HepG2 (cell line): ENCODE results near the gene STYX. TPM values are rescaled to one million over a fixed set of nuclear protein-coding genes. Genes with fewer than 3 reads are reported as not detected.

Source experiments
- AGO2 ChIP-seq: fragments of 200-400 bp; formaldehyde crosslinking; optimal IDR thresholded peaks from 2 replicates; pipeline ENCODE3; 2017; ENCODE audit warnings: mild to moderate bottlenecking, low read depth, low read length, moderate library complexity
- ARNT2 ChIP-seq: sonication (generic); formaldehyde crosslinking; IDR thresholded peaks from 2 replicates; pipeline ENCODE4 v1.8.0; 2022; ENCODE audit warnings: mild to moderate bottlenecking, low read depth, missing genetic modification reagents, moderate library complexity
- ATF1 ChIP-seq: IDR thresholded peaks from 2 replicates; pipeline ENCODE4 v1.6.1; 2016; ENCODE audit warnings: mild to moderate bottlenecking, control low read depth
- DMAP1 ChIP-seq: IDR thresholded peaks from 2 replicates; pipeline ENCODE4 v1.6.1; 2016
- FOXA3 ChIP-seq: IDR thresholded peaks from 2 replicates; pipeline ENCODE4 v1.6.1; 2016; ENCODE audit warnings: missing genetic modification reagents, missing compliant biosample characterization
- HNRNPLL ChIP-seq: fragments of 200-400 bp; formaldehyde crosslinking; IDR thresholded peaks from 2 replicates; pipeline ENCODE4 v1.6.1; 2017; ENCODE audit warnings: mild to moderate bottlenecking, low read depth, low read length; ENCODE audit not compliant: poor library complexity, severe bottlenecking
- KAT8 ChIP-seq: IDR thresholded peaks from 2 replicates; pipeline ENCODE4 v1.6.1; 2016; ENCODE audit warnings: missing genetic modification reagents, missing compliant biosample characterization
- MAZ ChIP-seq, 2 experiments: sonication (generic) in 1 of 2; formaldehyde crosslinking in 1 of 2; IDR thresholded peaks; 2 replicates each; pipeline versions ENCODE4 v1.5.0 to v1.6.1; 2012 to 2020; ENCODE audit warnings: low read depth in 2 of 2, mild to moderate bottlenecking in 2 of 2, borderline replicate concordance in 1 of 2, improper control_type of control experiment in 1 of 2, low read length in 1 of 2, missing genetic modification reagents in 1 of 2, moderate library complexity in 1 of 2
- MED1 ChIP-seq: sonication (generic); formaldehyde crosslinking; IDR thresholded peaks from 2 replicates; pipeline ENCODE4 v1.4.0; 2020; ENCODE audit warnings: missing genetic modification reagents
- NFKB2 ChIP-seq: sonication (generic); formaldehyde crosslinking; IDR thresholded peaks from 2 replicates; pipeline ENCODE4 v1.4.0; 2020; ENCODE audit warnings: missing genetic modification reagents, borderline replicate concordance
- PAXIP1 ChIP-seq: sonication (generic); formaldehyde crosslinking; conservative IDR thresholded peaks from 2 replicates; pipeline ENCODE4 v1.4.0; 2020; ENCODE audit warnings: mild to moderate bottlenecking, missing genetic modification reagents, moderate library complexity
- RBFOX2 ChIP-seq: fragments of 200-400 bp; formaldehyde crosslinking; IDR thresholded peaks from 2 replicates; pipeline ENCODE4 v1.6.1; 2017; ENCODE audit warnings: low read depth, mild to moderate bottlenecking, low read length
- RXRA ChIP-seq: sonication (generic); formaldehyde crosslinking; IDR thresholded peaks from 2 replicates; pipeline ENCODE4 v1.5.1; 2020; ENCODE audit warnings: missing genetic modification reagents
- TAF1 ChIP-seq: sonication (generic); formaldehyde crosslinking; IDR thresholded peaks from 2 replicates; pipeline ENCODE4 v1.4.0; 2020; ENCODE audit warnings: missing genetic modification reagents
- TBX2 ChIP-seq: sonication (generic); formaldehyde crosslinking; IDR thresholded peaks from 2 replicates; pipeline ENCODE4 v1.5.0; 2020; ENCODE audit warnings: missing genetic modification reagents, mild to moderate bottlenecking, borderline replicate concordance
- ZBTB7B ChIP-seq: sonication (generic); formaldehyde crosslinking; IDR thresholded peaks from 2 replicates; pipeline ENCODE4 v1.4.0; 2020; ENCODE audit warnings: missing genetic modification reagents
- ZNF274 ChIP-seq: sonication (generic); formaldehyde crosslinking; IDR thresholded peaks from 2 replicates; pipeline ENCODE4 v1.5.1; 2020; ENCODE audit warnings: mild to moderate bottlenecking, missing genetic modification reagents
- ZNF34 ChIP-seq: sonication (generic); formaldehyde crosslinking; IDR thresholded peaks from 2 replicates; pipeline ENCODE4 v1.4.0; 2020; ENCODE audit warnings: mild to moderate bottlenecking, missing genetic modification reagents, borderline replicate concordance
- ZNF576 ChIP-seq: sonication (generic); formaldehyde crosslinking; IDR thresholded peaks from 2 replicates; pipeline ENCODE4 v1.4.0; 2020; ENCODE audit warnings: mild to moderate bottlenecking, missing genetic modification reagents
- ZNF639 ChIP-seq: conservative IDR thresholded peaks from 2 replicates; pipeline ENCODE4 v1.6.1; 2018; ENCODE audit warnings: missing genetic modification reagents
- ZZZ3 ChIP-seq: sonication (generic); formaldehyde crosslinking; IDR thresholded peaks from 2 replicates; pipeline ENCODE4 v1.4.0; 2020; ENCODE audit warnings: missing genetic modification reagents, mild to moderate bottlenecking, borderline replicate concordance
- polyA plus RNA-seq, 8 experiments: library from polyadenylated mRNA; depleted of rRNA in 3 of 8; stranded (reverse) in 7 of 8; unstranded in 1 of 8; fragments of >200 nt; fragmentation: Illumina TruSeq in 4 of 8; extraction: Trizol in 4 of 8; gene quantifications; 2 replicates each; pipeline versions ENCODE4 v1.2.1 to v1.2.3, GENCODE V29; 2011 to 2016; ENCODE audit warnings: low read depth in 4 of 8, missing spikeins in 1 of 8, mixed read lengths in 1 of 8; ENCODE audit not compliant: insufficient read depth in 1 of 8
- total RNA-seq, 5 experiments: library from RNA; depleted of rRNA; stranded (reverse); fragments of >200 nt; fragmentation: Illumina TruSeq; extraction: Trizol; gene quantifications; 2 replicates each; pipeline ENCODE4 v1.2.3, GENCODE V29; 2016; ENCODE audit warnings: low read depth in 1 of 5
- TF ChIP-seq, protein P1 (sequence below): sonication (generic); formaldehyde crosslinking; IDR thresholded peaks from 2 replicates; pipeline ENCODE4 v1.4.0; 2020; ENCODE audit warnings: missing genetic modification reagents

The STYX gene
- total and polyA plus RNA-seq, 2 of the 13 experiments (the other 11 are each of a cell fraction or from before 2014, with no cell fraction given), result 6.6 to 10.9 TPM

DNA sequence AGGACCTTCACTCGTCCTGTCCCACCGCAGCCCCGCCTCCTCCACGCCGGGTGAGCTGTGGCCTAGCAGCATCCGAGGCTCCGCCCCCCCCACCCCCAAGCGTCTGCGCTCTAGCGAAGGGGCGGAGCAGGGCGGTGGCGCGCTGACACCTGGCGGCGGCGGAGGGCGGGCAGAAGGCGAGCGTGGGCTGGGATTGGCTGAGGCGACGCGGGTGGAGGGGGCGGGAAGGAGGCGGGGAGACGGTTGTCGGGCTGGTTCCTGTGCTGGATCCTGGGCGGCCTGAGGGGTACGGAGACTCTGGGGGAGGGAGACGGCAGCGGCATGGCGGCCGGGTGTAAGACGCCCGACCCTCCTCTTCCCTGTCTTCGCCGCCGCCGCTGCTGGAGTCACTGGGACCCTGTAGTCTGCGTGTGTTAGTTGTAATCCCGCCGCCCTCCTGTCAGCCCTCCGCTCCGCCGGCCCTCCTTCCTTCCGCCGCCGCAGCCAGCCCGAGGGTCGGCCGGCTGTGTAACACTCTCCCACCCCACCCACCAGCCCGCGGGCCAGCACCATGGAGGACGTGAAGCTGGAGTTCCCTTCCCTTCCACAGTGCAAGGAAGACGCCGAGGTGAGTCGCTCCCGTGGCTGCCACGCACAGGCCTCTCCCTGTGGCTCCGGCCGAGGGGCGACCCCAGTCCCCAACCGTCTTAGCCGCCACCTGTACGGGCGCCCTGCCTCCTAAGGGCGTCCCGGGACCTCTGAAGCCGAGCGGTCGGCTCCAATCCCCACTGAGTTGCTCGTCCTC, at the start of gene STYX (continued):
- TF ChIP-seq FOXA3 (CRISPR knock-in tag) (peak; percentile 23; the same call in 1 of the 2 replicates), ZNF639 (CRISPR knock-in tag) (peak; percentile 74; the same call in 1 of the 2 replicates), MAZ (IDR thresholded peaks at IDR 0.05; ENCODE audit: borderline replicate concordance, low read depth, low read length) (0 out of 2 replicates have a peak, but pooled peaks have one; percentile 26), MAZ (CRISPR knock-in tag; IDR thresholded peaks at IDR 0.05; ENCODE audit: low read depth) (peak; percentile 78), MED1 (CRISPR knock-in tag) (peak; percentile 52), ARNT2 (CRISPR knock-in tag) (peak; percentile 42; the same call in 1 of the 2 replicates), ATF1 (no peak), AGO2 (peak; percentile 72), ZNF274 (CRISPR knock-in tag) (0 out of 2 replicates have a peak, but pooled peaks have one; percentile 44), HNRNPLL (peak; percentile 49), NFKB2 (CRISPR knock-in tag) (peak; percentile 43; the same call in 1 of the 2 replicates), RXRA (CRISPR knock-in tag) (peak; percentile 42; the same call in 1 of the 2 replicates), TBX2 (CRISPR knock-in tag) (peak; percentile 95; the same call in 1 of the 2 replicates), ZBTB7B (CRISPR knock-in tag) (peak; percentile 63), TAF1 (CRISPR knock-in tag) (peak; percentile 94), PAXIP1 (CRISPR knock-in tag) (peak; percentile 53), DMAP1 (peak; percentile 59), ZNF34 (CRISPR knock-in tag) (0 out of 2 replicates have a peak, but pooled peaks have one; percentile 31), KAT8 (peak; percentile 67), ZZZ3 (CRISPR knock-in tag) (0 out of 2 replicates have a peak, but pooled peaks have one; percentile 59), RBFOX2 (peak; percentile 86), ZNF576 (CRISPR knock-in tag) (0 out of 2 replicates have a peak, but pooled peaks have one; percentile 3)
- TF ChIP-seq, protein P1, sequence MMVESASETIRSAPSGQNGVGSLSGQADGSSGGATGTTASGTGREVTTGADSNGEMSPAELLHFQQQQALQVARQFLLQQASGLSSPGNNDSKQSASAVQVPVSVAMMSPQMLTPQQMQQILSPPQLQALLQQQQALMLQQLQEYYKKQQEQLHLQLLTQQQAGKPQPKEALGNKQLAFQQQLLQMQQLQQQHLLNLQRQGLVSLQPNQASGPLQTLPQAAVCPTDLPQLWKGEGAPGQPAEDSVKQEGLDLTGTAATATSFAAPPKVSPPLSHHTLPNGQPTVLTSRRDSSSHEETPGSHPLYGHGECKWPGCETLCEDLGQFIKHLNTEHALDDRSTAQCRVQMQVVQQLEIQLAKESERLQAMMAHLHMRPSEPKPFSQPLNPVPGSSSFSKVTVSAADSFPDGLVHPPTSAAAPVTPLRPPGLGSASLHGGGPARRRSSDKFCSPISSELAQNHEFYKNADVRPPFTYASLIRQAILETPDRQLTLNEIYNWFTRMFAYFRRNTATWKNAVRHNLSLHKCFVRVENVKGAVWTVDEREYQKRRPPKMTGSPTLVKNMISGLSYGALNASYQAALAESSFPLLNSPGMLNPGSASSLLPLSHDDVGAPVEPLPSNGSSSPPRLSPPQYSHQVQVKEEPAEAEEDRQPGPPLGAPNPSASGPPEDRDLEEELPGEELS, result peak; percentile 46; the same call in 1 of the 2 replicates
